Islet of Langerhans (tissue), 1 donor: ENCODE measurements around the gene CFAP157.
"Not testable (repeated sequence)": the region's sequence is repeated elsewhere in the genome, so short reads cannot be mapped to it uniquely, and the experiment has no call there.

ENCODE experiments used
- FAIRE-seq: peaks from one replicate; lab custom pipeline; 2011; peaks lifted over from hg19 to GRCh38; lab: Jason Lieb, UNC

The CFAP157 gene

DNA sequence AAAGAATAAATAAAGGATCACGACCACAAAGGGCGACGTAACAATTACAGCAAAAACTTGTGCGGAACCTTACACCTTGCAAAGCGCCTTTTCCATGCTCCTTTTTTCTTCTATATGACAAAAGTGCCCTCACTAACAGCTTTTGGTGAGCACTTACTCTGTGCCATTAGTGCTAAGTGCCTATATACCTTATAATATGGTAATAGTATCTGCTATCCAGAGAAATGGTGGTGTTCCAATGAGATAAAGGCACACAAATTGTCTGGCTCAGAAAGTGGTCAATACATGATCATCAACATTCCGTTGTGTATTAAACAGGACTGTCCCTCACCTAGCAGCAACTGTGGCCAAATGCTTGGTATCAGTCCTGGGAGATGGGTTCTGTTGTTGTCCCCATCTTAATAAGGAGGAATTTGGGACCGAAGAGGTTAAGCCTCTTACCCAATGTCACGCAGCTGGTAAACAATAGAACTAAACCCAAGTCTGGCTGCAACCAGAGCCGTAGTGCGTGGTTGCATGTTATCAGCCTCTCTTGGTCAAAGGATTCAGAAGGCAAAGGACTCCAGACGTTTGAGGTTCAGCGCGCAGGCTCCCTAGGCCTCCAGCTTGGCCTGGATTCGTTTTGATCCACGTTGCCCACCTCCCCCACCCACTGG lies 28.9 kb downstream of the CFAP157 start:
- FAIRE-seq, result no peak

DNA sequence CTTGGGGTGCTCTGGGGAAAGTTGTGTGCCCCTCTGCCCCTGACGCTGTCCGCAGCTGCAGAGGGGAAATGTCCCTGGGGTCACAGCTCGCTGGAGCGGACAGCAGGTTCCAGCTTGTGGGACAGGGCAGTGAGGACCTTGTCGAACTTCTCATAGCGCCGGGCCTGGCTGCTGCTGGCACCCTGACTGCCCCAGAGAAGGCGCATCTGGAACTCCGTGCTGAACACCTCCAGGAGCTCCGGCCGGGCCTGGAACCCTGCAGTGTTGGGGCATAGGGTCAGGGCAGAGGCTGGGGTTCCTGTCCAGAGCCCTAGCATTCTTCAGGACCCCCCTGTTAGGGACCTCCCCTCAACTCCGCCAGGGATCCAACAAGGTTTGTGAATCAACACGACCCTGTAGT lies 31.9 kb downstream of the CFAP157 start:
- no peak for FAIRE-seq

DNA sequence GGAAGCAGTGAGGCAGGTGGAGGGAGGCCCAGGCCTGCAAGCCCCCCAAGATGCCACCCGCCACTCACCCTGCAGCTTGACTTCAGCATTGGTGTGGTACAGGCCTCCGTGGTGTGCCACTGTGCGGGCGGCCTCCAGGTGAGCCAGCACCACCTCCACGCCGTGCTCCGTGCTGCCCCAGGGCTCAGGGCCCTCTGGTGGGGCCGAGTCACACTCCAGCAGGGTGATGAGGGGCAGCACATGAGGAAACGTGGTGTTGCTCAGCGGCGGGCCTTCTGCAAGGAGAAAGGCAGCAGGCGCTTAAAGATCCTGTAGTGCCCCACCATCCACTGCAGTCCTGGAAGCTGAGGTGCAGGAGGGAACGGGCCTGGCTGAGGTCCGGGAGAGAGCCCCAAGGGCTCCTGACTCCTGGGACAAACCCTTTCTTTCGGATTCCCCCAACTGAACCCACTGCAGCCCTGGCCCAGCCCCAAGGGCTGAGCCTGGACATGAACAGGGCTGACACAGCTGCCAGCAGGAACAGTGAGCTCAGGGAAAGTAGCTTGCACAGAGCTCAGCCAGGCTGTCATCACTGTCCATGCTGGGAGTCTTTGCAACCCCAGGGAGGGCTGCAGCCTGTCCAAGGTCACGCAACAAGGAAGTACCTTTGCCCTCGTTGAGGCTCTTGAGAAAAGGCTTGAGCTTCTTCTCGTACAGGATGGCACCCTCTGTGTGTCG lies 33.0 kb downstream of the CFAP157 start:
- FAIRE-seq, result no peak

DNA sequence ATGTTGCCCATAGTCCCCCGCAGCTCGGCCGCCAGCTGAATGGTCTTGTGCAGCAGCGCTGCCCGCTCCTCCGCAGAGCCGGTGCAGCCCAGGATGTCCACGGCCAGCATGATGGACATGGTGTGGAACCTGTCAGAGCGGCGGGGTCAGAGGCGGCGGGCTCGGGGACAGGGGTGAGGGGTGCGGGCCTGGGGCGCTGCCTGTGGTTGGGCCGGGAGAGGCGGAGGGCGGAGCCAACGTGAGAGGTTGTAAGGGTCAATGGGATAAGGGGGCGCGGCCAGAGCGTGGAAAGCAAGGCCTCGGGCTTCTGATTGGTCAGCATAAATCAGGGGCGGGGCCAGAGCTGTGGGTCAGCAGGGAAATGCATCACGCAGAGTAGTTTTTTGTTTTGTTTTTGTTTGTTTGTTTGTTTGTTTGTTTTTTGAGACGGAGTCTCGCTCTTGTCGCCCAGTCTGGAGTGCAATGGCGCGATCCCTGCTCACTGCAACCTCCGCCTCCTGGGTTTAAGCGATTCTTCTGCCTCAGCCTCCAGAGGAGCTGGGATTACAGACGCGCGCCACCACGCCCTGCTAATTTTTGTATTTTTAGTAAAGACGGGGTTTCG lies 35.1 kb downstream of the CFAP157 start:
- no peak for FAIRE-seq

DNA sequence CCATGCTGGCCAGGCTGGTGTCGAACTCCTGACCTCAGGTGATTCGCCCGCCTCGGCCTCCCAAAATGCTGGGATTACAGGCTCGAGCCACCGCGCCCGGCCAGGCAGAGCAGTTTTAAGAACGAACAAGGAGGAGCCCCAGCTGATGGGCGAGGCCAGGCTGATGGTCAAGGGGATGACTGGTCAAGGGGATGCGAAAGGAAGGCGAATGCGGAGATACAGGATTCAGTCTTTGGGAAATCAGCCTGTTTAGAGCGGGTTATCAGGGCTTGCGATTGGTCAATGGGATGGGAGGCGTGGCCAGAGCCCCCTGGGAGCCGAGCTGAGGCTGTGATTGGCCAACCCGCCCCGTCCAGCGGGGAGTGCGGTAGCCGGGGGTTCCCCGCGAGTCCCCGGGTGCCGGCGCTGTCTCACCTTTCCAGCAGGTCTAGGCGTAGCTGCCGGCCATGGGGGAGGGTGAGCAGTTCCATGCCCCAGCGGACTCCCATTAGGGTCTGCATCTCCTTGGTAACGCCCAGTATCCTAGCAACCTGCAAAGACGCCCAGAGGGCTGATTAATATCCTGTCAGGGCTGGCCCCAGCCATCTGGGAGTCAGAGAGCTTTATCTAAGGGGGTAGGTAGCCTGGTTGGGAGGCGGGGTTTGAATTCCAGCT lies 35.8 kb downstream of the CFAP157 start:
- peak; percentile 66 for FAIRE-seq

DNA sequence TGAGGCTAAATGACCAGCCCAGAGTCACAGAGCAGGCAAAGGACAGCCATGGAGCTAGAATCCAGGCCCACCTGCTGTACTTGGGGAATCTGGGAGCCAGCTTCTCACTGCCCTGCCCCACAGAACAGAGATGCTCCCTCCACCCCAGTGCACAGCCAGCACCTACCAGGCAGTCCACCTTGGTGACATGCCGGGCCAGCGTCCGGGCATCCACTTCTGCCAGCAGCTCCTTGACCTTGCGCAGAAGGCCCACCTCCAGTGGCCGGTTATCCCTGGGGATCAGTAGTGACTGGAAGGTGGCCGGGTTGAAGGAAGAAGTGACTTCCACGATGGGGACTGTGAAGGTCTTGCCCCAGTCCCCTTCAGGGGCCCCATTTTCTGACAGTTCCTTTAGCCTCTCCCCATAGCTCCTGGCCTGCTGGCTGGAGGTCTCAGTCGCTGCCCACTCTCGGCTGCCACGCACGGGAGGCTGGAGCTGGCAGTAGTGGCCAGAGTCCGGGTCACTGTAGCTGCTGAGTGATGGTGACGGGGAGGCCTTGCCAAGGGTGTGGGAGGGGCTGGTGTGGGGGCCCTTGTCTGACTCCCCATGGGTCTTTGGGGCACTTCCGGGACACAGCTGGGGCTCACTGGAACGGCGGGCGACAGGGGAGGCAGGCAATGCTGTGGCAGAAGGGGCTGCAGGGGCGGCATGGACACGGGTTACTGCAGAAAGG lies 37.8 kb downstream of the CFAP157 start:
- no peak for FAIRE-seq

DNA sequence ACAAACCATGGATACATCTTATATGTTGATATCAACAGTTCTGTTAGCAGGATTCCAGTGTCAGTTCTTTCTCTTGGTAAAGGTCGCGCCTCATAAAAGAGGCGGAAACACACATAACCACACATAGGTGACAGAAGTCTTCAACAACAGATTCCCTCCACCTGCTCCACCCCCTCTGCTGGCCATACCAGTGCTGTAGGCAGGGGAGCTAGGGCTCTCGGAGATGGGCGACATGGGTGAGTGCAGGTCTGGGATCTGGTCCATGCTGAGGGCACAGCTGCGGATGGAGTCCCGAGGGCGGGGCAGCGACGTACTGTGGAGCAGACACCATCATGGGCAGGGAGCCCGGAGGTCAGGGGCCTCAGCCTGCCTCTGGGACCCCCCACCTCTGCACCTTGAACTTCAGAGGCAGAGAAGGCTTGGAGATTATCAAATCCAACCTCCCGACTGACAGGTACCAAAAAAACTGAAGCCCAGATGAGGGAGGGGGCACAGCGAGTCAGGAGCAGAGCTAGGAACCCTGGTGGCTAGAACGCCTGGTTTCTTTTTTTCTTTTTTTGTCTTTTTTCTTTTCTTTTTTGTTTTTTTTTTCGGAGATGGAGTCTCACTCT lies 40.3 kb downstream of the CFAP157 start:
- no peak for FAIRE-seq

DNA sequence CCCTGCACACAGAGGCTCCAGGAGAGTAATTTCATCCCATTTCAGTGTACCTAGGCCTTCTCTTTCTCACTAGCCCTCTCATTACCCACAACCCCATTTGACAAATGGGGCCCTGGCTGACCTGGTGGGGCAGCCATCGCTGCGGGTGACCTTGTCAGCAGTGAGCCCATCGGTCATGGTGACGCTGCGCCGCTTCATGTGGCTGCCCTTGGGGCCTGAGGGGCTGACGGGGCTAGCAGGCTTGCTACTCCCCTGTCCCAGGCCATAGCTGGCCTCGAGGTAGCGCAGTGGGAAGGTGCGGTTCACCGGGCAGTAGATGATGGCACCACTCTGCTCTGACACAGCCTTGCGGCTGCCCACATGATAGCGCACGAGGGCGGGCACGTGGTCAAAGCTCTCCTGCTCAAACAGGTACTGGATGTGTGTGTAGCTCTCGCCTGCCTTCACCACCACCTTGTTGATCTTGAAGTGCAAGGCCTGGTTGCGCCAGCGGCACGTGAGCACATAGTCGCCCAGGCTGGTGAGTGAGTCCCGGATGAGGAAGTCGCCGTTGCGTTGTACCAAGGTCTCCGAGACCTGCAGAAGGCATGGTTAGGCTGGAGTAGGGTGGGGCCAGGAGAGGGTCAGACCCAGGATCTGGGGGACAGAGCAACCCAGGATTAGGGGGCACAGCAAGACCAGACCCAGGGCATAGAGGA lies 42.5 kb downstream of the CFAP157 start:
- FAIRE-seq, result no peak

DNA sequence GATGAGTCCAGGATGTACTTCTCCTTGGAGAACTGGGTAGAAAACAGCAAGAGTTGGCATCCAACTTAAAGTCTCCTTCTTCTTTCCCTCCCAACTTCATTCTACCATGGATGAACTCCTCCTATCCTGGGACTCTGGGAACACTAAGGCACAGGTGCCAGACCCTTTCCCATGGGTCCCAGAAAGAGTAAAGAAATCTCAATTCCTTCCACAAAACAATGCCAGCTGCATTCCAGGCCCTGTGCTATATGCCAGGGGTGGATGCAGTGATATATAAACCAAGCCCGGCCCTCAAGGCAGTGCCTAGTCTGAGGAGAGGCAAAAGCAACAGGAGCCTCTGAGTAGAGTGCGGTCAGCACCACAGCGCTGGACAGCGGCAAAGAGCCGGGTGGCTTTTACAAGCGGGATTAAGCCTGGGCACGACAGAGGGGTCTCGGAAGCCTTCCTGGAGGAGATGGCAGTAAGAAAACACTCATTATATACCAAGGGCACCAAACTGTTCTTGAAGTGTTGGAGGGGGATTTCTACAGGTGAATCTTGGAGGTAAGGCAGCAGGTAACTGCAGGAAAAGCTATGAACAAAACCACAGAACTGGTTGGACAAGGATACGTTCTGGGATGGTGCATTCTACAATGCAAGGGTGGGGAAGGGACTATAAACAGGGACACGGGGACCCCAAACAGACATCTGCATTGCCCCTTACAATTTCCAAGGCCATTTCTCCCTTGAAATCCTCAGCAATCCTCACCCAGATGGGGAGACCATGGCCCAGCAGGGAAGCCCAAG lies 44.7 kb downstream of the CFAP157 start:
- FAIRE-seq, result no peak

DNA sequence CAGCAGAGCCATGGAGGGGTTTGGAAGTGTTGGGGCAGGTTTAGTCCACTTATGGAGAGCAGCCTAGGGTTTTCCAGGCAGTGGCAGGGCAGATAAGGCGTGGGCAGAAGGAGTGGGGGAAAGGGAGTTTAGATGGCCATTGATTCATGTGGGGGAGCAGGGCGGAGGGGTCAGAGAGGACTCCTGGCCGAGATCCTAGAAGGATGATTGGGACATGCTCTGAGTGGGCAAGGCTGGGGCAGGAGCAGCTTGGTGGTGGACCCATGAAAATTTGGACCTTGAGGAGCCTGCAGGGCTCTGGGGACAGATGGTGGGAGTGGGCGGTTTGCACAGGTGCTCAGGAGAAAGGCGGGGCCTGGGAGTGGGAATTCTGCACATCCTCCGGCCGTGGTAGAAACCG lies 46.4 kb downstream of the CFAP157 start:
- no peak for FAIRE-seq

DNA sequence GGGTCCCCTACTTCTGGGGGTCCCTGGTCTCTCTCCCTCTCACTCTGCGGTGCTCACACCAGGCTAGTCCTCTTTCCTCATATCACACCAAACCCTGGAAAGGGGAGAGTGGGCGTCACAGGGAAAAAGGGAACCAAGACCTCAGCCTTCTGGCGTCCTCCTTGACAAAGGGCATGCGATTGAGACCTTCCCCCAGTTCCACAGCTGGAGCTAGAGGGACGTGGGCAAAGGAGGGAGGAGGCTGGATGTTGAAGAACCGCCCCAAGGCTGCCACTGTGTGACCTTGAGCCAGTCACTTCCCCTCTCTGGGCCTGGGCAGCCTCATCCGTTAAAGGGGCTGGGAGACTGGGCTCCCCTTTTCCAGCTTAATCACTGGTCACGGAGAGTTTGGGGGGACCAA lies 46.8 kb downstream of the CFAP157 start:
- FAIRE-seq, result no peak

DNA sequence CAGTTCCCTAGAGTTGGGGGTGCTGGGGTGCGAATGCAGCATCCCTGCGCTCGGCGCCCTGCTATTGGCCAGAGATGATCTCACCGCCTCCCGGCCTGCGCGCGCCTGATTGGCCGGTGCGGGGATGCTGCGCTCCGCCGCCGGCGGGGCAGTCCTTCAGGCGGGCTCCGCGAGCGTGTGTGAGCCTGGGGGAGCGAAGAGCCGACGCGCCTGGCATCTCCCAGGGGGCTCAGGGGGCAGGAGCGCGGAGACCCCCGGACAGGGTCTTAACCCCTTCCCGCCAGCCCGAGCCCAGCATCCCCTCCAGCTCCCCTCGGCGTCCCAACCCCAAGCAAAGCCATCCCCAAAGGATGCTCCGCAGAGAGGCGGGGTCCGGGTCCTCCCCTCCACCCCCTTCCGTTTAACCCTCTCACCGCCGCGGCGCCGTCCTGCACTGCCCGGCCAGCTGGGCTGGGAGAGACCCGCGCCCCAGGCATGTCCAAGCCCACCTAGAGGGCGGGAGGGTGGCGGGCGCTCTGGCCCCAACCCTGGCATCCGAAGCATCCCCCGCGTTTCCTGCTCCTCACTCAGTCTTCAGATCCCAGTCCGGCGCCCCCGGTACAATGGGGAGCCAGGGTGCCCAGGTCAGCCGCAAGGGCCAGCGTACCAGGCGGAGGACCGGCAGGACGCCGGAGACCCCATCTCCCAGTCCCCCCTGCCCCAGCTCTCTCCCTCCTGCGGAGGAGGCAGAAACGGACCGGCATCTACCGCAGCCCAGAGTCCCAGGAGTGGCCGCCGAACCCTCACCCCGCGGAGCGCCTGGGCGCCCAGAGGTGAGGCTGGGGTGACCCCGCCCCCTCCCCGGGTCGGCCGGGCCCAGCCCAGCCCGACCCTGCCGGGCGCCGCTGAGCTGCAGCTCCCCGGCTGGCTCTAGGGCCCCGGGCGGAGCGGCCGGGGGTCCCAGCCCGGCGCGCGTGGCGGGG lies 47.6 kb downstream of the CFAP157 start:
- no peak for FAIRE-seq

DNA sequence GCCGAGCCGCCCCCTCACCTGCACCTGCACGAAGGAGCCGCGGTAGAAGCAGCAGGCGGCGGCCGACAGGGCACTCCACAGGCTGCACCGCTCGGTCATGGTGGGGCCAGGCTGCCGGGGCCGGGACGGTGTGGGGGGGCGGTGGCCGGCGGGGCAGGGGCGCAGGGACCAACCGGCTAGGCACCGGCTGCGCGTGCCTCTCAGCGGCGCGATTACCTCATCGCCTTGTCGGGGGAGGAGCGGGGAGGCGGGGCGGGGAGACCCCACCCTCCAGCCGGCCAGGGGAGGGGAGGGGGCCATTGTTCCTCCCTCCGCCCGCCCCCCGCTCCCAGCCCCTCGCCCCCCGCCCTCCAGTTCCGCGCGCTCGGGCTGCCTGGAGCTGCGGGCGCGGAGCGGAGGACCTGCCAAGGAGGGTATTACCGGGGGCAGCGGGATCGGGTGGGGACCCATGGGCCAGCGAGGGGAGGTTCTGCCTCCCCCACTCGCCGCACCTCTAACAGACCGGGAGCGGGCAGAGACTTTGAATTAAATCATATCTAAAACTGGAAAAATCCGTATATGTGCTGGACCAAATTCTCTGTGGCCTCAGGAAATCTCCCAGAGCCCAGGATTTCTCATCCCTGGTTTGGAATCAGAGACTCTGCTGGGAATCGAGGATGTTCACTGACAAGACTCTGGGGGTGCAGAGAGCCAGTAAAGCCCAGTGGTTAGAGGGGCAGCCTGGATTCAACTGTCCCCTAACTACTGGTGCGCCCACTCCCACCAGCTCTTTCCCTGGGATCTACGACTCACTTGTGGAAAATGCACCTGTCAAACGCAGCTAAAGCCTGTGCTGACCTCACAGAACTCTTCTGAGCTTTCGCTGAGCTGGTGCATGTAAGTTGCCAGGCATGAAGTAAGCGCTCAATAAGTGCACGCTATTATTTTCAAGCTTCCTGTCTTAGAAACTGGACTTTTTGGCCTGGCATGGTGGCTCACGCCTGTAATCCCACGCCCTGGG lies 48.6 kb downstream of the CFAP157 start:
- no peak for FAIRE-seq

DNA sequence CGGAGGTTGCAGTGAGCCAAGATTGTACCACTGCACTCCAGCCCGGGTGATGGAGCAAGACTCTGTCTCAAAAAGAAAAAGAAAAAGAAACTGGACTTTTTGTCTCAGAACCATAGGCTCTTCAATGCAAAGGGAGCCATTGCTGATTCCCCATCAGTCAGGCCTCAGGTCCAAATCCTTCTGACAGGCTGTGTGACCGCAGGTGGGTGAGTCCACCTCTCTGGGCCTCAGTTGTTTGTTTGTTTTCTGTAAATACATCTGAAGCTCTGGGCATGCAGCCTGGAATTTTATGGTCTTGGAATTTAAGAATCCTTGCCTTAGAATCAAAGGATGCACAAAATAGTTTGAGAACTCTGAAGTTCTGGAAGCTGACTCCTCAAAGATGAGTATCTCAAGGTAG lies 49.4 kb downstream of the CFAP157 start:
- FAIRE-seq, result no peak

DNA sequence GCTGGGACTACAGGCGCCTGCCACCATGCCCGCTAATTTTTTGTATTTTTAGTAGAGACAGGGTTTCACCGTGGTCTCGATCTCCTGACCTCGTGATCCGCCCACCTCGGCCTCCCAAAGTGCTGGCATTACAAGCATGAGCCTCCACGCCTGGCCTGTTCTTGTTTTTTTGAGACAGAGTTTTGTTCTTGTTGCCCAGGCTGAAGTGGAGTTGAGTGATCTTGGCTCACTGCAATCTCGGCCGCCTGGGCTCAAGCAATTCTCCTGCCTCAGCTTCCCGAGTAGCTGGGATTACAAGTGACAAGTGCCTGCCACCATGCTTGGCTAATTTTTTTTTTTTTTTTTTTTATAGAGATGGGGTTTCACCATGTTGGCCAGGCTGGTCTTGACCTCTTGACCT lies 50.0 kb downstream of the CFAP157 start:
- FAIRE-seq, result not testable (repeated sequence)

DNA sequence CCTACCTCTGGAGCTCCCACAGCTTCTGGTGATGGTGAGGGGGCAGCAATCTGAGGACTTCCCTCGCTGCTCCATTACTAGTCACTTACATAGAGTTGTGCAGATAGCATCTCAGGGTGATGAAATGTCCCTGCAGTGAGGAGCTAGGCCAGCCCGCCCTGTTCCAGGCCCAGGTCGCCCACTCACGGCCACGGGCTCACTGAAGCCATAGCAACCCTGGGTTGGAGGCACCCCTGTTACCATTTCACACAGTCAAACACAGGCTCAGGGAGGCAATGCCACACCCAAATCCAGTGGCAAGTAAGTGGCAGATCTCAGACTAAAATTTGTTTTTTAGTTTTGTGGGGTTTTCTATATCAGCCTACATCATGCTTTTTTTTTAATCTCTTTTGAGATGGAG lies 52.1 kb downstream of the CFAP157 start:
- FAIRE-seq, result no peak

DNA sequence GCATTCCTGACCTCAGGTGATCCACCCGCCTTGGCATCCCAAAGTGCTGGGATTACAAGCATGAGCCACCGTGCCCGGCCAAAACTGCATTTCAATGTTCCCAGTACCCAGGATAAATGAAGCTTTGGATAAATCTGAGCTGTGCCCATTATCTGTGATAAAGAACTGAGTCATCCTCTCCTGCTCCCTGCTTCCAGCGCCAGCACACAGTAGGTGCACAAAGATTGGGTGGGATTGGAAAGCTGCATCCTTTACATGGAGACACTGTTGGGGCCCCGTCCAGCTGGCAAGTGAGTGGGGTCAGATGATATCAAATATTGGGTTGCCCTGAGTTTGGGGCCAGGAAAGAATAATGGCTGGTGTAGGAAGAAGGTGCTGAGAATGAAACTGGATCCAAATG lies 54.3 kb downstream of the CFAP157 start:
- FAIRE-seq, result no peak

DNA sequence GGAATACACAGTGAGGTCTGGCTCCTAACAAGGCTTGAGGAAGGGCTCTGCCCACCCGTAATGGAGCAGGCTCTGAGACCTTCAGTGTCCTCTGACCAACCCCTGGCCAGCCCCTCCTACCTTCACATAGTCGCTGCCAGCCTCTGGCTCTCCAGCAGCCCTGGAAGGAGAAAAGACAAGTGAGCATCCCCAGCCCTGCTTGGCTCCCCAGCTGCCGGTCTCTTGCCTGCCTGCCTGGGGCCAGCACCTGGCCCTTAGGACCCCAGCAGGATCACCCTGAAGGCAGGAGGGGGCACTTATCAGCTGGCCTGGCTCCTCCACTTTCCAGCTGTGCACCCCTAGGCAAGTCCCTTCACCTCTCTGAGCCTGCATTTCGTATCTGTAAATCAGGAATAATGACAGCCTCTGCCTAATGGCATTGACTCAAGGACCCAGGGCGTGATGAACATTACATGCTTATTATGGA lies 54.7 kb downstream of the CFAP157 start:
- FAIRE-seq, result no peak
